ENCODE results near the gene TMPRSS6. TPM values are rescaled to one million over a fixed set of nuclear protein-coding genes. Genes with fewer than 3 reads are reported as not detected.

TMPRSS6 gene
- total and polyA plus RNA-seq, 11 donors: 0.91 TPM; not detected in 10

Other genes with a start within 250 kb of the TMPRSS6 start
- gene NCF4, start 248.7 kb downstream of the TMPRSS6 start, total RNA-seq: 10 to 100 TPM in 2 of 9 donors, 1 to 10 TPM in 7; 1.9 to 33.3 (median 4.5) TPM
- 1 to 10 TPM; 3.4 to 5.9 TPM for gene NCF4, start 248.7 kb downstream of the TMPRSS6 start, polyA plus RNA-seq
- 10 to 100 TPM in 1 of 9 donors, 1 to 10 TPM in 8; 1.5 to 39.4 (median 2.3) TPM for gene CSF2RB, start 196.1 kb downstream of the TMPRSS6 start, total RNA-seq
- 1 to 10 TPM in 1 of 2 donors, under 1 TPM in 1; 0.69 to 1.4 TPM for gene CSF2RB, start 196.1 kb downstream of the TMPRSS6 start, polyA plus RNA-seq
- gene TST, start 90.3 kb downstream of the TMPRSS6 start, total RNA-seq: 100 to 1,000 TPM in 2 of 9 donors, 10 to 100 TPM in 7; 35.8 to 143 (median 58.1) TPM
- gene TST, start 90.3 kb downstream of the TMPRSS6 start, polyA plus RNA-seq: 10 to 100 TPM; 57.3 to 89.8 TPM
- 100 to 1,000 TPM in 2 of 9 donors, 10 to 100 TPM in 7; 27.5 to 157 (median 52.9) TPM for gene MPST, start 90.0 kb downstream of the TMPRSS6 start, total RNA-seq
- gene MPST, start 90.0 kb downstream of the TMPRSS6 start, polyA plus RNA-seq: 100 to 1,000 TPM; 133 to 134 TPM
- gene KCTD17, start 58.0 kb downstream of the TMPRSS6 start, total RNA-seq: 10 to 100 TPM; 10.8 to 62.0 (median 17.3) TPM
- 10 to 100 TPM; 17.1 to 27.3 TPM for gene KCTD17, start 58.0 kb downstream of the TMPRSS6 start, polyA plus RNA-seq
- 1 to 10 TPM in 2 of 9 donors, under 1 TPM in 6, not detected in 1; 0.09 to 8.7 (median 0.38) TPM for gene IL2RB, start 40.2 kb upstream of the TMPRSS6 start, total RNA-seq
- under 1 TPM; 0.24 to 0.38 TPM for gene IL2RB, start 40.2 kb upstream of the TMPRSS6 start, polyA plus RNA-seq
- 10 to 100 TPM in 1 of 9 donors, 1 to 10 TPM in 6, under 1 TPM in 2; 0.31 to 11.9 (median 1.4) TPM for gene C1QTNF6, start 78.5 kb upstream of the TMPRSS6 start, total RNA-seq
- gene C1QTNF6, start 78.5 kb upstream of the TMPRSS6 start, polyA plus RNA-seq: 1 to 10 TPM in 1 of 2 donors, under 1 TPM in 1; 0.99 to 3.0 TPM
- gene SSTR3, start 102.8 kb upstream of the TMPRSS6 start, total RNA-seq: under 1 TPM in 1 of 9 donors, not detected in 8; 0.07 TPM
- gene SSTR3, start 102.8 kb upstream of the TMPRSS6 start, polyA plus RNA-seq: not detected
- 10 to 100 TPM in 2 of 9 donors, 1 to 10 TPM in 7; 1.4 to 60.5 (median 3.8) TPM for gene RAC2, start 134.6 kb upstream of the TMPRSS6 start, total RNA-seq
- 1 to 10 TPM; 1.3 to 4.6 TPM for gene RAC2, start 134.6 kb upstream of the TMPRSS6 start, polyA plus RNA-seq
- gene CYTH4, start 172.8 kb upstream of the TMPRSS6 start, total RNA-seq: 10 to 100 TPM in 2 of 9 donors, 1 to 10 TPM in 7; 2.5 to 57.8 (median 4.4) TPM
- gene CYTH4, start 172.8 kb upstream of the TMPRSS6 start, polyA plus RNA-seq: 1 to 10 TPM; 2.4 to 2.5 TPM

Measured in heart left ventricle (tissue), 11 donors.